ENCODE results near the gene SLC5A6.

- TF ChIP-seq CTCF (IDR thresholded peaks at IDR 0.05): no peak
- no peak for TF ChIP-seq POLR2AphosphoS5 (IDR thresholded peaks at IDR 0.05)
- TF ChIP-seq POLR2A (IDR thresholded peaks at IDR 0.05): no peak
- TF ChIP-seq EP300 (IDR thresholded peaks at IDR 0.05; ENCODE audit: low read depth): no peak
These were observed 8.0 kb upstream of the SLC5A6 start for GRCh38 chr2:27220091-27220490.

Data from transverse colon (tissue), 4 donors.